Right hindlimb (tissue), 1 donor: ENCODE measurements around the gene GNG3.
"Not testable (repeated sequence)": the region's sequence is repeated elsewhere in the genome, so short reads cannot be mapped to it uniquely, and the experiment has no call there.

Experiments
- DNase-seq: peaks from one replicate; pipeline ENCODE4 v3.0.0-alpha.2; 2018

The GNG3 gene

DNA sequence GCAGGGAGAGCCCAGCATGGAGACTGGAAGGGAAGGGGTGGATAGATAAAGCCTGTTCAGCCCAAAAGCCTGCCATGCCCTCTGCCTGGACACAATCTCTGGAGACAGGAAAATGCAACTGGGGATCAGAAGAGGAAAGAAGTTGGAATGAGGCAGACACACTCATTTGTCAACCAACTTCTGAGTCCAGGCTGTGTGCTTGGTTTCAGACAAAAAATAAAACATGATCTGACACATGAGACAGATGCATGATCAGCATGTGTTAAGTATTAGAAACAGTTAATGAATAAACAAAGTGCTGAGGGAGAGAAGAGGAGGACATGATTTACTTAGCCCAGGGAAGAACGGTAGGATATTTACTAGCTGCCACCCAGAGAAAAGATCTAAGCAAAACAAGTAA lies 19.0 kb upstream of the GNG3 start:
- DNase-seq, result no peak

DNA sequence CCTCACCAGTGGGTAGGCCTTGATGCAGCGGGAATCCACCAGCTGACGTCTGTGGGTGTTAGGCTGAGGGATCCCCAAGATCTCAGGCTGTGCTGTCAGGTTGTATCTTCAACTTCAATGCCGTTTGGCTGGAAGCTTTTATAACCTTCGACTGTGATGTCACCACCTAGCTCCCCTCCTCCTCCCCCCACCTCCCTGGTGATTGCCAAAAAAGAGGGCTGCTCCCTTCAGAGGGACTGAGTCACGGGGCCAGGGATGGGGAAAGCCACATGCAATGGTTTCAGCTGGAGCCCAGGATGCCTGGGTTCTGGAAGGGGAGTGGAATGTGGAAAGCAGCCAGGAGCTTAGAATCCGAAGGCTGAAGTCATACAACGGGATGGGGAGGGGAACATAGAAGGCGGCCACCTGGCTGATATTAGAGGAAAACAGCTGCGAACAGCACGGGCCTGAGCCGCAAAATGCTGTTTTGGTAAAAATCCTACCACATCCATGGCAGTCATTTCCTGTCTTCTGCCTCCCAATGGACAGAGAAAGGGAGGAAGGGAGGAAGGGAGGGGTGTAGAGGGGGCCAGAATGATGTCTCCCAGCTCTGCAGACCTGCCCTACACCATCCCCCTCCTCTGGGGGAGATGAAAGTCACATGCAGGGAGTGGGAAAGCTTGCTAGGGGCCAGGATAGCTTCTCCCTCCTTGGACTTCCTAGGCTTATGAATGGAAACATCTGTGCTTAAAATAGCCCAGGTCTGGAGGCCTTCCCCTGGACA lies 17.9 kb upstream of the GNG3 start, which contains the start of gene LRRN4CL:
TSS of gene LRRN4CL (minus strand) at position 110 of the 763 bp plus-strand sequence. CDS start 1,022 bp downstream, outside the sequence.
- peak; percentile 89 for DNase-seq

DNA sequence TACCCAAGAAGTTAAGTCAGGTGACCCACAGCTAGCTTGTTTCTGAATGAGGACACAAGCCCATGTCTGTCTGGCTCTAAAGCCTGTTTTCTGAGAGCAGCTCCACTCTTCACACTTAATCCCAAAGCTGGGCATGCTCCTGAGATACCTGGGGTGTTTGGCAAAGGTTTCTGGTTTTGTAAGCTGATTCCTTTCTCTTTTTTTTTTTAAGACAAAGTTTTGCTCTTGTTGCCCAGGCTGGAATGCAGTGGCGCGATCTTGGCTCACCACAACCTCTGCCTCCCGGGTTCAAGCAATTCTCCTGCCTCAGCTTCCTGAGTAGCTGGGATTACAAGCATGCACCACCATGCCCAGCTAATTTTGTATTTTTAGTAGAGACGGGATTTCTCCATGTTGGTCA lies 13.9 kb upstream of the GNG3 start:
- not testable (repeated sequence) for DNase-seq

DNA sequence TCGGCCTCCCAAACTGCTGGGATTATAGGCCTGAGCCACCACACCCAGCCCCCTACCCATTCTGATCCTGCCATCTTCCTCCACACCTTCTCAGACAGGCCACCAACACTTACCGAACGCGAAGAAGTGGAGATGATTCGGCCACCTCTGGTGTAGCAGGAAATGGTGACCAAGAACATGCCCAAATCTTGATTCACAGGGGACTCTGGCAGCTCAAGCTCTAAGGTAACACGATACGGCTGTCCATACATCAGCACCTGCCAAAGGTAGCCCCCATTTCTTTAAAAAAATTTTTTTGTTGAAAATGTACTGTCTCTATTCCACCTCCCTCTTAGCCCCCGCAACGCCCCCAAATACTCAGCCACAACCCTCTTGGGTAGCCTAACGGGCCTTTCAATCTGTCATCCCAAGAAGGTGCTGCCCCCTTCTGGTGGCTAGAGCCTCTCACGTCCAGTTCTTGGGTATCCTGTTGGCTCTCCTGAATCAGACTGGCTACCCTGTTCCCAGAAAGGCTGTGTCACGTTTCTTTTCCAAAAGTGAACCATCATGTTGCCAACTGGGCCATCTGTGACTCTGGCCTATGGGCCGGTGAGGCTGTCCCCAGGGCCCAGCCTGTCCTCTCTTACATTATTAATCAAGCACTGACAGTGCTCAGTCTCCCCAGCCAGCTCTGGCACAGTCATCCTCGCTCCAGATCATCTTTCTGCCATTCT lies 12.9 kb upstream of the GNG3 start:
- peak; percentile 82 for DNase-seq

DNA sequence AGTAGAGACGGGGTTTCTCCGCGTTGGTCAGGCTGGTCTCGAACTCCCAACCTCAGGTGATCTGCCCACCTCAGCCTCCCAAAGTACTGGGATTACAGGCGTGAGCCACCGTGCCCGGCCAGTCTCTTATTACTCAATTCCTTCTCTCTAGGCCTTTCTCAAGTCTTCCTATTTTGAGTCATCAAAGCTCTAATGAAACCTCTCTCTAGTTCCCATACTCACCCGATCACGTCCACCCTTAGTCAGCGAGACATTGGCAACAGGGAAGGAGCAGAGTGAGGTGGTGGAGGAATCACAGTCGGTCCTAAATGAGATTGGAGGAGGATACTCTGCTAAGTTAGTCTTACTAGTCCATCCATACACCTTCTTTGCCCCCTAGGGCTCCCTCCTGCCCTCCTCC lies 5.2 kb upstream of the GNG3 start:
- DNase-seq, result no peak

DNA sequence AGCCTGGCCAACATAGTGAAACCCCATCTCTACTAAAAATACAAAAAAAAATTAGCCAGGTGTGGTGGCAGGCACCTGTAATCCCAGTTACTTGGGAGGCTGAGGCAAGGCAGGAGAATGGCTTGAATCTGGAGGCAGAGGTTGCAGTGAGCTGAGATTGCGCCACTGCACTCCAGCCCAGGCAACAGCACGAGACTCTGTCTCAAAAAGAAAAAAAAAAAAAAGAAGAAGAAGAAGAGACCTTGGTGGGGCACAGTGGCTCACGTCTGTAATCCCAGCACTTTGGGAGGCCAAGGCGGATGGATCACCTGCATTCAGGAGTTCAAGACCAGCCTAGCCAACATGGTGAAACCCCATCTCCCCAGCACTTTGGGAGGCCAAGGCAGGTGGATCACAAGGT lies 3.6 kb upstream of the GNG3 start:
- not testable (repeated sequence) for DNase-seq

DNA sequence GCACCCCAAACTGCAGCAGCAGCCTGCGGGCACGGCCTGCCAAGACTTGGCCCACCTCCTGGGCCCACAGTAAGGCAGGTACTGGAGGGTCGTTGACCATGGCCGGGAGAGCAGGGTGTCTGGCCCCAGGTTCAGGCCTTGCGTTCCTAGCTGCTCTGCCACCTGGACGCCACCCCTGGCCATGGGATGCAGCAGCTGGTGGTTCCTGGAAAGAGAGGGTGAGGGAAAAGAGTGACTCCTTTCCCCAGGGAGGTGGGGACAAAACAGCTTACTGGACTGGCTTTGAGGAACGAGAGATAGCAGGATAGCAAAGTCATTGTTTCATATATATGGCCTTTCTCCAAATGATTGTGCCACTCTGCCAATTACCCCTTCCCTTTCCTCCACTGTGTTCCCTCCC lies 2.1 kb upstream of the GNG3 start:
- DNase-seq, result no peak

DNA sequence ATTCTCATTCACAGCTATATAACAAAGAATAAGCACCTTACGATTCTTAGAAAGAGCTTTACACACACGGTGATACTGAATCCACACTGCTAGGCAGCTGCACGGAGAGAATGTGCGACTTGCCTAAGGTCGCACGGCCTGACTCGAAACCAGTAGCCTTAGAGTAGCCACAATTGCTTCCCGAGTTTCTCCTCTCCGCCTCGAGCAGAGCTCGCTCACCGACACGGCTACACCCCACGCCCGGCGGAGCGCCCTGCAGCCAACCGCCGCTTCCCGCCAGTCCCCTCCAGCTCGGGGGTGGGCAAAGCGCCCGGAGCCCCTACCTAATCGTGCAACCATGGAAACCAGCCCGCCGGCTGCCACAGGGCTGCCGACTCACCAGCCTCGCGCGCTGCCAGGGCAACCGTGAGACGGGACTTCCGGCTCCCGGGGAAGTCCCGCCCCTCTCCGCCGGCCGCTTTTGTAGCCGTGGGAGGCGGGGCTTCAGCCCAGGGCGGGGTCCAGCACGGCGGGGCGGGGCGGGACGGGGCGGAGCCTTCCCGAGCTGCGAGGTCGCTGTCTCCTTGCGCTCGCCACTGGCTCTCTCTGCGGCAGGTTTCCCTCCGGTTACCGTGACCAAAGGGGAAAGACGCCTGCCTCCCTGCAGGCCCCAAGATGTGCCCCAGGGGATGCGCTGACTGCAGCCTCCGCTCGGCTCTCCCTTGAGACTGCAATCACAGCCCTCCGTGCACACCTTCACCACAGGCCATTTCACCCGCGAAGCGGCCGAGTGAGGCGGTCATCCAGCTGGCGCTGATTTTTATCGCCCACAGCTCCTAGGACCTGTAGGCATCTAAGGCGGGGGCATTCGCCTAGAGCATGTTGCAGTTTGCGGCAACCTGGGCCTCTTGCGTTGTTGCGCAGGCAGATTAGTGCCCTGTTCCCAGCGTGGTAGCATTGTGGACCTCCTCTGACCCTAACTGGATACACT lies 1.3 kb upstream of the GNG3 start:
- DNase-seq, result peak; percentile 96

DNA sequence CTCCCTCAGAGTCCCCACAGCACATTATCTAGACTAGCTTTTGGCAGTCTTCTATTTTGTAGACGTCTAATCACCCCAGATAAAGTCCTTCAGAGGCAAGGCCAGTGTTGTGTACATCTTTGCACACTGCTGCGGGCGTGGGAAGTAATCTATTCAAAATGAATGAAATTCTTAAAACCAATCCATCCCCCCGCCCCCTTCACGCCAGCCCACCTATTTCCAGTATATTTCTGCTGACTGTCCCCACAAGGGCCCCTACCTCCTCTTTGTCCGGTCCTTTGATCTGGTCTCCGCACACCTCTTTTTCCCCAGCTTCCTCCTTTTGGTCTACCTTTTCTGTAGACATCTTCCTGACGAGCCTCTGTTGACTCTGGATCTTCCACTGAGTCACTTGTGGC lies 627 bp upstream of the GNG3 start:
- no peak for DNase-seq

DNA sequence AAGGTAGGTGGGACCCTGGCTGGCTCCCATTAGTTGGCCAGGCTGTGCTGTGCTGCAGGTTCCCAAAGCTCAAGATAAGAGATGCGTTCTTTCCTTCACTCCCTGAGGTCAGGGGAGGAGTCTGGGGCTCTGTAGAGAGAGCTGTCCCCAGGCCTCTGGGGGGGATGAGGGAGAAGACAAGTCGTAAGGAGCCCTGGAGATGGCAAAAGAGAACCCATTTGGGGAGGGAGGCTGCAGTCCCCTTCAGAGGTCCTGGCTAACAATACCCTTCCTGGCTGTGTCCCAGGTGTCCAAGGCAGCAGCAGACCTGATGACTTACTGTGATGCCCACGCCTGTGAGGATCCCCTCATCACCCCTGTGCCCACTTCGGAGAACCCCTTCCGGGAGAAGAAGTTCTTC lies 916 bp downstream of the GNG3 start:
- DNase-seq, result no peak

DNA sequence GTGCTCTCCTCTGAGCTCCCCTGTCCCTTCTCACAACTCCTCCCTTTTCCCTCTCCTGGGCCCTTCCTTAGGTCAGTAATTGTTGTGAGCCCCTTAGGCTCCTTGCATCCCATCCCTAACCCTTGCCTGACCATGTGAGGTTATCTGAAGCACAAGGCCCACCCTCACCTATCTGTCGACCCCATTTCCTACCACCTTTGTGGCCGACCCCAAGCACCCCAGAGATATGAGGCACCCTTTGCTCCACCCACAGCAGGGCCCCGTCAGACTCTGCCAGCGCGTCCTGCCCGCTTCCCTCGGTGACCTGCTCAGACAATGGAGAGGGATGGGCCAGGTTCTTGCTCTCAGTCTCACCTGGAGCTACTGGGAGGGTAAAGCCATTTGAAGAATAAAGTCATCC lies 1.3 kb downstream of the GNG3 start:
- DNase-seq, result peak; percentile 53

DNA sequence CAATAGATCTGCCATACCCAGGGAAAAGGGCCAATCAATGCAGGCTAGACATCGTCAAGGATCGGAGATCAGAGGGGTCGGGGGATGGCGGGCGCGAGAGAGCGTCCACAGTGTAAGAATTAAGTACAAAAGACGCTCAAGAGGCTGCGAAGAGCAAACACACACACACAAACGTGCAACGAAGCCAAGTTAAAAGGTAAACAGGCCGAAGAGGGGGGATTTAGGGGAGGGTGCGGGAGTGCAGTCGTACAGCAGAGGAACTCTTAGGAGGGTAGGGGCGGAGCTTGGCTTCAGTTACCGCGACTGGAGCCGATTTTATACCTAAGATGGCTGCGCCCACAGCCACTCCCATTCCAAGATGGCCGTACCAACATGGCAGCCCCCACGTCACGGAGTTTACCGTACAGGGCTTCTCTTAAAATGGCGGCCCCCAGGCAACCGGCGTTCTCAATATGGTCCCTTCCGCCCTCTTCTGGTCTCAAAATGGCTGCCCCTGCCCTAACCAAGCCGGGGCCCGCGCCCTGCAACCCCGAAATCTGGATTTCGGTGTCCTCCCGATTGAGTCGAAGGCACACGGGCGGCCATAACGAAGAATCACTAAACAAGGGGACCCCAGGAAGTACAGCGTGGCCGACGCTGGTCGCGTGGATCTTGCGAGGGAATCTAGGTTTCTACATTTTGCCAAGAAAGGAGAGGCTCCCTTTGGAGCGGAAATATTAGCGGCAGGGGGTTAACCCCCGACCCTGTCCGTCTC lies 1.9 kb downstream of the GNG3 start:
- peak; percentile 98 for DNase-seq

DNA sequence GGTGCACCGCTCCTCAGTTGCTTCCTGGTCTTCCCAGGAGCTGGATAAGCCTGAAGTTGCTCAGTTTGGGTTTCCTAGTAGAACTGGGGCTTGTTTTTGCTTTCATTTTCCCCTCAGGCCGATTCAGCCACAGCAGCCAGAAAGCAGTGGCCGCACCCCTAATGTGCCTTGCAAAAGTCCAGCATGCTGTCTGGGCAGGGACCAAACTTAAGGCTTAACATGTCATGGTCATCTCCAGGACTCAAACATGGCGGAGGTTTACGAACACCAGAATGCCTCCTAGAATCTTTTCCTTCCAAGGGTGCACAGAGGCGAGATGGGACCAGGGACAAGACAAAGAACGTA lies 2.5 kb downstream of the GNG3 start:
- DNase-seq, result no peak

DNA sequence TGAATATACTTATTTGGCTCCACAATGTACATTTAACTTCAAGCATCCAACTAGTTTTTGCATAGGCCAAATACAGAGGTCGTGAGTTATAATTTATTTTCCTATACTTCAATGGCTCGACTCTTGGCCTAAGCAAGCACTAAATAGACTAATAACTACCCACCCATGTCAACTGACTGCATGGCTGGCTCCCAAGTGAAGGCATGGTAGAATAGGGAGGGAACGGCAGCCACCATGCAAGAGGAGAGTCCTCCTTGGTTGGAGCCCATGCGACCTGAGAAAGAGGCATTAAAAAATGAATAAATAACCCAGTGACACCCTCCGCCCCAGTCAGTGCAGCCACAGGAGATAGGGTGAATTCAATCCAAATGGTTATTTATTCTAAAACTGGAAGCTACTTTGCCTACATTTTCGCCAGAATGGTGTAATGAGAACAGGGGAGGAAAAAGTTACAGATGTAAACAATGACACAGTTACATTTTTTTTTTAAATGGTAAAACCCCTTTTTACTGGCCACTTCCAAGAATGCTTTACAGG lies 4.9 kb downstream of the GNG3 start:
- DNase-seq, result no peak

DNA sequence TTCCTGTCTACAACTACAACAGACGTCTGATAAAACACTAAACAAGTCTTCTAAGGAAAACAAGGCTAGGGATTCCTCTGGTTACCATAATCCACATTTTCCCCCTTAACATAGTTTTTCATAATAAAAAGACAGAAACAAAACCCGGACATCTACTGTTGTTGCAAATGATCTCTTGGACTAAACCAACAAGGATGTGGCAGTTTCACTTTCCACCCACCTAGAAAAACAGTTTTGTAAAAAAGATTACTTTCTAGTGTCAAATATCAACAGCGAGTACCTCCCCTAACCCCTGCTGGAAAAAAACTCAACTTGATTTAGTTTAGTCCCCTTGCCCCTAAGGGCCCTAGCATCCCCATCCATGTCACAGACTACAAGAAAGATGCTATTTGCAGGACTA lies 5.4 kb downstream of the GNG3 start:
- DNase-seq, result no peak

DNA sequence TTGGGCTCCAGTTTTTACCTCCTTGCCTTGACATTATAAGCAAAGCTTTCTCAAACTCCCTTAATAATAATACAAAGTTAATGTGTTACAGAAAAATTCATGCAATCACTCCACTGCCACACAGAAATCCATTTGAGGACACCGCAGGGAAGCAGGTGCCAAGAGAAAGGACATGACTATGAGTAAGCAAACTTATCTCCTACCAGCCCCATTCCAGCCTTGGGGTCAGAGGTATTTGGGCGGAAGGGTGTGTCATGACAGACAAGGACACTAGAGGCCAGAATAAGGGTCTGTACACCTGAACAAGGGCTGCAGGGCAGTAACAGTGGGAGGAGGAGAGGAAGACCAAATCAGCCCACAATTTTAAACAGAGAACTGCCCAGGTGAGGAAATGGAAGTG lies 5.9 kb downstream of the GNG3 start:
- no peak for DNase-seq

DNA sequence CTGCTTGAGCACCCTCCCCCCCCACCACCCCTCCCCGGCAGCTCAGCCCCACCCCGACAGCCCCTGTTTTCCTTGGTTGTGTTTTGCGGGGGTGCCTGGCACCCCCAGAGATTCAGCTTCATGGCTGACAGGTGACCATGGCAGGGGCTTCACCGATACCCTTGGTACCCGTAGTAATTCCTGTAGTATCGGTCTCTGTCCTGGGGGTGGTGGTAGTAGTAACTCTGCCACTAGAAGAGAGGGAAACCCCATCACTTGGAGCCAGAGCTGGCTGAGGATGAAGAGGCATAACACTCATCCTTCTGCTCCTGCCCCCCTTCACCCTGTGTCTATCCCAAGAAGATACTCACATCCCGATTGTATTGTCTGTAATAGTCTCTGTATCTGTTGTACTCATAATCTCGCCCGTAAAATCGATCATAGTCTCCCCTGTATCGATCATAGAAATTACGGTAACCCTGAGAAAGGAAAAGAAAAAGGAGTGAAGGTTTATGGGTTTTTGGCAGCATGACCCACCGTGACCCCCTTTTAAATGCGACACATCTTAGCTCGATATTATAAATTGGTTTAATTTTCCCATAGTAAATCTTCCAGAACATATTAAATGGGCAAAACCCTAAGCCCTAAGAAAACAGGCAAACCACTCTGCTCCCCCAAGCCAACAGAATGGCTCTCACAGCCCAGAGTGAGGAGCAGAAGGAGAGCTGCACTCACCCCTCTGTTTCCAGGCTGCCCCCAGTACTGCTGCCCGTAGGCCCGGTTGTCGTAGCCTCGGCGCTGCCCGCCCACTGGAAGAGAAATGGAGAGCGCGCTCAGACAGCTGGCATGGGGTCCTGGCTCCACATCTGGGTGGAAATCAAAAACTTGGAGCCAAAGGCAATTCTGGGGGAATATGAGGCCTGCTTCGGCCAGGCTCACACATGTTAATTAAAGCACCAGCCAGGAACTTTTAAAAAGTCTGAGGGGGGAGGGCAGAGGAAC lies 8.0 kb downstream of the GNG3 start:
- no peak for DNase-seq

DNA sequence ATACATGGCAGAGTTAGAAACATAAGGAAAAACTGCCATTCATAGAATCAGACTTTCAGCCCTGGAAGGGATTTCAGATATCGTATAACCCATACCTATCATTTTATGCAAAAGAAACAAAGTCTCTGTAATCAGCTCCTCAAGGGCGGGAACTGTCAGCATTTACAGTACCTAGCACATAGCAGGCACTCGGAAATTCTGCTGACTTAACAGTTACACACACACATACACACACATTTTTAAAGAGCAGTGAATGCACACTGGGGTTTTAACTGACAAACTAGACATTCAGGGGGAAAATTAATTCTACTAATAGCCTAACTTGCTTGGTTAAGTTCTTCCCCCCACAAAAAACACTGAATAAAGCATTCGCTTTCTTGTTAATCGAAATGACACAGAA lies 8.7 kb downstream of the GNG3 start:
- DNase-seq, result no peak

DNA sequence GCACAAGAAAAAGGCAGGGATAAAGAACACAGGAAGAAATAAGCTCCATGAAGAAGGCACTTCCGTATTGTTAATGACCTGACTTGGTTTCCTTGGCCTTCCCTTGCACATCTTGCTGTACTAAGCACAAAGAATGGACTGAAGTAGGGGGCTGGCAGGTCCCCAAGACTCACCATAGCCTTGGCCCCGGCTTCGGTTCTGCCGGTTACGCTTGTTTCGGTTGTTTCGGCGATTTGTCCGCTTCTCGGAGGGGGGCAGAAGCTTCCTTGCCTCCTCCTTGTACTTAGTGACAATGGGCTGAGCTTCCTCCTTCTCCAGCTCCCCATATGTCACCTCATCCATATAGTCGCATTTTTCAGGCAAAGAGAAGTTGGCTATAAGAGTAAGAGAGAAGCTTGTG lies 9.3 kb downstream of the GNG3 start:
- DNase-seq, result no peak

DNA sequence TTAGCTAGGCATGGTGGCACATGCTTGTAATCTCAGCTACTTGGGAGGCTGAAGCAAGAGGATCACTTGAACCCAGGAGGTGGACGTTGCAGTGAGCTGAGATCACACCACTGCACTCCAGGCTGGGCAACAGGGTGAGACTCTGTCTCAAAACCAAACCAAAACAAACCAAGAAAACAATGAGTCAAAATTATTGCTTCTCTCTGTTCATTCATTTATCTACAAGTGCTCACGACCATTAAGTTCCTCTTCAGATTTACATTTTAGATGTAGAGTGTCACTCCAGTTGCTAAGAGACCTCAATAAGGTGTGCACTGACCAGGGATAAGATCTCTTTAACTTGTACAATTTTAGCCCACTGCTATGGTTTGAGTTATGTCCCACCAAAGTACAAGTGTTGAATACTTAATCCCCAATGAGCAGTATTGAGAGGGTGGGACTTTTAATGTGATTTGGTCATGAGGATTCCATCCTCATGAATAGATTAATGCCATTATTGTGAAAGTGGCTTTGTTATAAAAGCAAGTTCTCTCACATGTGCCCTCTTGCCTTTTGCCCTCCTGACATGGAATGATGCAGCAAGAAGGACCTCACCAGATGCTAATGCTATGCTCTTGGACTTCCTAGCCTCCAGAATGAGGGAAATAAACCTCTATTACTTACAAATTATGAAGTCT lies 12.0 kb downstream of the GNG3 start:
- DNase-seq, result no peak

DNA sequence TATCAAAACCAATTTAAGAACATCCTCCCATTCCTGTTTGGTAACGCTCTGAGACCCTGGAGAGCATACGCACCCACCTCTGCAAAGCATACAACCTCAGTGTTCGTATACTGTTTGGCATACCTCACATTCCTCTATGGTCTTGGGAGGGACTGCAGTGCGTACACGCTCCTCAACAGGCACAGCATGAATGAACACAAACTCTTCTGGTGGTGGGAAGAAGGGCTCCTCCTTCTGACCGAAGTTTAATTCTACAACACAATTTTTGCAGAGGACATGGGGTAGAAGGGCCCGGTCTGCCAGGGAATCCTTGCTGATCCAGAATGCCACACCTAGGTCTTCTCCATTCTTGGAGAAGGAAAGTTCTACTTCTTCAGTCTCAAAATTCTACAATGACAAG lies 14.5 kb downstream of the GNG3 start:
- DNase-seq, result no peak
